ENCODE results near the gene HP.
"Not testable (repeated sequence)": the region's sequence is repeated elsewhere in the genome, so short reads cannot be mapped to it uniquely, and the experiment has no call there.

HP gene

GRCh38 chr16:72043058-72043457 lies 11.2 kb upstream of the HP start:
- DNase-seq (ENCODE audit: low read depth), result no peak

DNA sequence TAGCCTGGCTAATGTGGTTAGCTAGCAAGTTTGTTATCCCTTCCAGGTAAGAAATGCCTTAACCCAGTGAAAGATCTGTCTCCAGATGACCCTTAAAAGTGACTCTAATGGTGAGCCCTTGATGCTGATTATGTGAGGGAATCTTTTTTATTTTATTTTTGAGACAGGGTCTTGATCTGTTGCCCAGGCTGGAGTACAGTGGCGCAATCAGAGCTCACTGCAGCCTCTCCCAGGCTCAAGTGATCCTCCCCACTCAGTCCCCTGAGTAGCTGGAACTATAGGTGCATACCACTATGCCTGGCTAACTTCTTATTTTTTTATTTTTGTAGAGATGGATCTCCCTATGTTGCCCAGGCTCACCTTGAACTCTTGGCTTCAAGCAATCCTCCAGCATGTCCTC lies 10.8 kb upstream of the HP start:
- DNase-seq (ENCODE audit: low read depth), result no peak

DNA sequence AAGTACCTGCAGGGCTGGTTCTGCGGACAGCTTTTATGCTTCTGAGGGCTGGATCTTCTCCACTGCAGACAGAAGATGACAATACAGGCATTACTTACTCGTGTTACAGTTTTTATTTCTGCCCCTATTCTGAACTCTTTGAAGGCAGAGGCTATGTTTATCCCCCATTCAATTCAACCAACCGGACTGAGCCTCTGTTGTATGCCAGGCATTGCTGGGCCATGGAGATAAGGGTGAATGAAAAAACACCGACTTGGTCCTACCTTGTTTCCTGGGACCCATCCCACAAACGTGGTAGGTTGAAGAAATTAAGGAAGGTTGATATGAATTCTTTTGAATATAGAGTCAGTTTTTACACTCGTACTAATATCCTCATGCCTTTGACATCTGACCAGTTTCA lies 10.0 kb upstream of the HP start:
- no peak for DNase-seq (ENCODE audit: low read depth)

- no peak for DNase-seq (ENCODE audit: low read depth)
Measured at GRCh38 chr16:72044825-72045359, 9.4 kb upstream of the HP start.

GRCh38 chr16:72049110-72049509 lies 5.2 kb upstream of the HP start:
- no peak for DNase-seq (ENCODE audit: low read depth)

- no peak for DNase-seq (ENCODE audit: low read depth)
Measured at GRCh38 chr16:72050769-72051464, 3.4 kb upstream of the HP start.

DNA sequence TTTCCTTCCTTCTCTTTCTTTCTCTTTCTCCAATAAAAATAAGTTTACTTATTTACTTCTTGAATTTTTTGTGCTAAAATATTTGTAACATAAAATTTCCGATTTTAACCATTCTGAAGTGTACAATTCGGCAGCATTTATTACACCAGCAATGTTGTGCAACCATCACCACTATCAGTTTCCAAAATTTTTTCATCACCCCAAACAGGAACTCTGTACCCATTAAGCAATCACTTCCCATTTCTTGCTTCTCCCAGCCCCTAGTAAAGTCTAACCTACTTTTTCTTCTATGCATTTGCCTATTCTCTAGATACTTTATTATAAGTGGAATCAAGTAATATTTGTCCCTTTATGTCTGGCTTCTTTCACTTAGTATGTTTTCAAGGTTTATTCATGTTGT lies 2.5 kb upstream of the HP start:
- DNase-seq (ENCODE audit: low read depth), result no peak

GRCh38 chr16:72055911-72056310 lies 1.6 kb downstream of the HP start:
- DNase-seq (ENCODE audit: low read depth), result no peak

- not testable (repeated sequence) for DNase-seq (ENCODE audit: low read depth)
Measured at GRCh38 chr16:72057313-72057712, 3.0 kb downstream of the HP start.

DNA sequence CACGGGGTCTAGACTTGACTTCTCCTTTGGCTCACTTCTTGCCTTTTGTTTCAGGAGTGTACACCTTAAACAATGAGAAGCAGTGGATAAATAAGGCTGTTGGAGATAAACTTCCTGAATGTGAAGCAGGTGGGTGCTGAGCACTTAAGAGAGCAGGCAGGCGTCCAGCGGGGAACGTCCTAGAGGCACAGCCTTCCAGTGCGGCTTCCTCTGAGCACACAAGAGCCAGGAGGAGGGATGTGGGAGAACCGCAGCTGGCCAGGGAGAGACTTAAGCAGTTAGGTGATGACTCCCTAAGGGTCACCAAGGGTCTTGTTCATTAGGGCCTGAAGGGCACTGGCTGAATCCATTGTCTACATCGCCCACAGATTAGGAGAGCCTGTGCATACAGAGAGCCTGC lies 4.8 kb downstream of the HP start:
- not testable (repeated sequence) for DNase-seq (ENCODE audit: low read depth)

GRCh38 chr16:72060405-72060804 lies 6.1 kb downstream of the HP start:
- DNase-seq (ENCODE audit: low read depth), result no peak

- no peak for DNase-seq (ENCODE audit: low read depth)
Measured at GRCh38 chr16:72061564-72061963, 7.3 kb downstream of the HP start.

GRCh38 chr16:72064361-72064894 lies 10.1 kb downstream of the HP start:
- DNase-seq (ENCODE audit: low read depth), result no peak

DNA sequence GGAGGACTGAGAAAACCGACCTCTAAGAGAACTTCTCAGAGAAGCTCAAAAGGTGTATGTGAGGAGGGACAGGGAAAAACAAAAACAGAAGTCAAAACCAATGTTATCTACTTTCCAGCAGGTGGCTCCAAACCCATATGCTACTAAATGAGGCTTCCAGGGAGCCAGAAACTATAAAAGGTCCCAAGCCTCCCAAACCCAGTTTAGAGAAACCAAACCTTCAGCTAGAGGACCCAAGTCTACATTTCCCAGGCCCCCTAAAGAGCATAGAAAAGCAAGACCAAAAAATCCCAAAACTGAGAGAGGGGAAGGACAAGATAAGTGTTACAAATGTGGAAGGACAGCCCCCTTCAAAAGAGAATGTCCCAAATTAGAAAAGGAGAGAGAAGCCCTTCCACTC lies 12.4 kb downstream of the HP start:
- DNase-seq (ENCODE audit: low read depth), result no peak

DNA sequence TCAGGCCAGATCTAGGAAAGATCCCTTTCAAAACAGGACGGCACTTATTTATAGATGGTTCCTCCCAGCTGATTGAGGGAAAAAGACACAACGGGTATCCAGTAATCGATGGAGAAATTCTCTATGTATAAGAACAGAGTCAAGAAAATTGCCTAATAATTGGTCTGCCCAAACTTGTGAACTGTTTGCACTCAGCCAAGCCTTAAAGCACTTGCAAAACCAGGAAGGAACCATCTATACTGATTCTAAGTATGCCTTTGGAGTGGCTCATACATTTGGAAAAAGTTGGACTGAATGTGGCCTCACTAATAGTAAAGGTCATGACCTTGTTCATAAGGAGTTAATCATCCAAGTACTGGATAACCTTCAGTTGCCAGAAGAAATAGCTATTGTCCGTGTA lies 14.6 kb downstream of the HP start:
- DNase-seq (ENCODE audit: low read depth), result no peak

DNA sequence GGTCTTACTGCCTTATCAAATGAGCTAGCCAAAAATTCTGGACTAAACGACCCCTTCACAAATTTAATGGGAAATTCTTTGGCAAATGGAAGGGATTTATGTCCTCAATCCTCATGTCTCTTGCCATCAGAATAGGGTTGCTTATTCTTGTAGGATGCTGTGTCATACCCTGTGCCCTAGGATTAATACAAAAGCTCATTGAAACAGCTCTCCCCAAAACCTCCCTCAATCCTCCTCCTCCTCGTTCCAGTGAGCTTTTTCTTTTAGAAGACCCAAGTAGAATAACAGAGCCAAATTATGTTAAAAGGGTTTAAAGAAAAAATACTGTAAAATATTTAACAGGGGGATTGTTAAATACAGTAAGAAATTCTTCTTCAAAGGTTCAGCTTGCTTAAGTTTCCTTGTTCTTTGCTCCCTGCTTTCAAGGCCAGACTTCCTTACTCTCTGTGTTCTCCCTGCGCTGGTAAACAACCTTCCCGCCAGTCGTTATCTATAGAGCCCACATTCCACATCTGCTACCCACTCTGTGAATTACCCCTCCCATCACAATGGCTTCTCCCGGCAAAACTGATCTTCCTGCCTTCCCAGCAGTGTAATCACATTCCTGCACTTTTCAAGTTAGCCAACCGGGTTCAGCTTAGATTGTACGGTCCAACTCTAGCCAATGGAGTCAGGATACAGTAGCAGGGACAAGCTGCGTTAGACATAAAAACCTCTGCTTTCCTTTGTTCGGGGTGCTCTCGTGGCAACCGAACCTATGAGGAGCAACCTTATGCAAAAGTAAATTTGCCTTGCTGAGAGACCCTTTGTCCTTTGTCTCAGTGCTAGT lies 18.4 kb downstream of the HP start:
- no peak for DNase-seq (ENCODE audit: low read depth)

GRCh38 chr16:72073560-72074230 lies 19.4 kb downstream of the HP start:
- no peak for DNase-seq (ENCODE audit: low read depth)

GRCh38 chr16:72075067-72075466 lies 20.8 kb downstream of the HP start:
- not testable (repeated sequence) for DNase-seq (ENCODE audit: low read depth)

DNA sequence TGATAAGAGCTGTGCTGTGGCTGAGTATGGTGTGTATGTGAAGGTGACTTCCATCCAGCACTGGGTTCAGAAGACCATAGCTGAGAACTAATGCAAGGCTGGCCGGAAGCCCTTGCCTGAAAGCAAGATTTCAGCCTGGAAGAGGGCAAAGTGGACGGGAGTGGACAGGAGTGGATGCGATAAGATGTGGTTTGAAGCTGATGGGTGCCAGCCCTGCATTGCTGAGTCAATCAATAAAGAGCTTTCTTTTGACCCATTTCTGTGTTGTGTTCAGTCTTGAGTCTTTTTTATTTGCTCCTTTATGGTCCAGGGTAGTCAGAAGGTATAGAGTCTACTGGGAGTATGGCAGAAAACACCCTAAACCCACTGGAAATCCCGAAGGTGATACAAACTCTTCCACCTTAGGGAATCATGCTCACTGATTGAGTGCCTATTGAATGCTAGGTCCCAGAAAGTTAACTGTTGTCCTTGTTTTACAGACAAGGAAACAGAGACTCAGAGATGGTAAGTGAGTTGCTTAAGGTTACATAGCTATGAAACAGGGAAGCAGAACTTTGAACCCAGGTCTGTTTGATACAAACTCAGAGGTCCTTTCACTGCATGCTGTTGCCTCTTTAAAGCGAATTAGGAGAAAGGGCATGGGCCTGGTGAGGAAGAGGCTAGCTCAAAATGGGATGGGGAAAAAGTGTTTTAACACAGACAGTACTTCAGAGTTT lies 22.8 kb downstream of the HP start:
- not testable (repeated sequence) for DNase-seq (ENCODE audit: low read depth)

- no peak for DNase-seq (ENCODE audit: low read depth)
Measured at GRCh38 chr16:72083778-72084404, 29.6 kb downstream of the HP start.

DNA sequence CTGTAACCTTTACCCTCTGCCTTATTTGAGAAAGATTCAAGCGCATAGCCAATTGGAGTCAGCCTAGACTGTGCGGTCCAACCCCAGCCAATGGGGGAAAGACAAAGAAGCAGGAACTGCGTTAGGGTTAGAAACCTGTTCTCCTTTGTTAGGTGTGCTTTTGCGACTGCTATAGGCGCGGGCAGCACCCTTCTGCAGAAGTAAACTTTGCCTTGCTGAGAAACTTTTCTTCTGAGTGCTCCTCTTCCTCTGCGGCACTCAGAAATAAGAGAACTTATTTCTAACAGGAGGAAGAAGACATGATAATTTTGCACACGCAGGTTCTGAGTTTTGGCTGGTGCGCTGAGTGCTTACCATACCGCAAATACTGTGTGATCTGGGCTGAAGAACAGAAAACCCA lies 30.1 kb downstream of the HP start:
- DNase-seq (ENCODE audit: low read depth), result no peak
